A673 (cell line): ENCODE measurements around the gene NUDT17.

Source experiments
- CTCF ChIP-seq: fragments of 300-800, 200-600 bp; sonication (generic); conservative IDR thresholded peaks from 2 replicates; pipeline ENCODE4 v1.5.1; 2017; ENCODE audit warnings: low read depth, mild to moderate bottlenecking, antibody characterized with exemption, low read length, moderate library complexity, mixed read lengths
- EZH2 ChIP-seq: fragments of 200-600 bp; sonication (generic); IDR thresholded peaks from 2 replicates; pipeline ENCODE4 v1.6.1; 2017; ENCODE audit warnings: borderline replicate concordance, low read depth, mild to moderate bottlenecking, mixed read lengths, antibody characterized with exemption, low read length; ENCODE audit not compliant: poor library complexity, severe bottlenecking

GRCh38 chr1:145895471-145895870, 50.0 kb downstream of the NUDT17 start:
- TF ChIP-seq EZH2 = no peak
- no peak for TF ChIP-seq CTCF
